Stimulated activated CD4-positive, alpha-beta T cell treated with anti-CD3 and anti-CD28 coated beads, Interleukin-2, amount 100 ng/mL, for 48 hours (primary cell): ENCODE data around the gene WAS.
"Not testable (repeated sequence)": the region's sequence is repeated elsewhere in the genome, so short reads cannot be mapped to it uniquely, and the experiment has no call there.

Experiments used
- DNase-seq, 2 donors: peaks; one replicate each; pipeline ENCODE4 v3.0.0-alpha.2; 2020

The WAS gene

DNA sequence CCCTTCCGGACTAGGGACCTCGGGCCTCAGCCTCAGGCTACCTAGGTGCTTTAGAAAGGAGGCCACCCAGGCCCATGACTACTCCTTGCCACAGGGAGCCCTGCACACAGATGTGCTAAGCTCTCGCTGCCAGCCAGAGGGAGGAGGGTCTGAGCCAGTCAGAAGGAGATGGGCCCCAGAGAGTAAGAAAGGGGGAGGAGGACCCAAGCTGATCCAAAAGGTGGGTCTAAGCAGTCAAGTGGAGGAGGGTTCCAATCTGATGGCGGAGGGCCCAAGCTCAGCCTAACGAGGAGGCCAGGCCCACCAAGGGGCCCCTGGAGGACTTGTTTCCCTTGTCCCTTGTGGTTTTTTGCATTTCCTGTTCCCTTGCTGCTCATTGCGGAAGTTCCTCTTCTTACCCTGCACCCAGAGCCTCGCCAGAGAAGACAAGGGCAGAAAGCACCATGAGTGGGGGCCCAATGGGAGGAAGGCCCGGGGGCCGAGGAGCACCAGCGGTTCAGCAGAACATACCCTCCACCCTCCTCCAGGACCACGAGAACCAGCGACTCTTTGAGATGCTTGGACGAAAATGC is at the start of gene WAS:
TSS of gene WAS (plus strand) at position 389 of the 572 bp plus-strand sequence. CDS start at position 444, 55 bp downstream.
- DNase-seq: peak; percentile 24 to 34

DNA sequence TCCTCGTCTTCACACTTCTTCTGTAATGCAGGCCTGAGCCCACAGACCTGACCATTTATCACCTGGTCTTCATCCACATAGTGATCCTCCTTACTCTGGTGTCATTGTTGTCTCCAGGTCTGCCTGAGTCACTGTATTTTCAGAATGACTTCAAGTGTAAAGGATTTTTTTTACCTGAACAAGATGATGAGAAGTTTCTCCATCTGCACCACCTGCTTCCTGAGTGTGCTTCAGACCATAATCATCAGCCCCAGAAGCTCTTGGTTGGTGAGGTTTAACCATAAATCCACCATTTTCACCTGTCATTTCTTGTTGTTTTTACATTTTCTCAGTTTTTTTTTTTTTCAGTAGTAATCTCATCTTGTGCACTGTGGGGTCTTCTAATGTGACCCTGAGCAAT is 47.3 kb upstream of the WAS start:
- DNase-seq: no peak

GRCh38 chrX:48636776-48637175 is 46.8 kb upstream of the WAS start:
- DNase-seq: no peak

DNA sequence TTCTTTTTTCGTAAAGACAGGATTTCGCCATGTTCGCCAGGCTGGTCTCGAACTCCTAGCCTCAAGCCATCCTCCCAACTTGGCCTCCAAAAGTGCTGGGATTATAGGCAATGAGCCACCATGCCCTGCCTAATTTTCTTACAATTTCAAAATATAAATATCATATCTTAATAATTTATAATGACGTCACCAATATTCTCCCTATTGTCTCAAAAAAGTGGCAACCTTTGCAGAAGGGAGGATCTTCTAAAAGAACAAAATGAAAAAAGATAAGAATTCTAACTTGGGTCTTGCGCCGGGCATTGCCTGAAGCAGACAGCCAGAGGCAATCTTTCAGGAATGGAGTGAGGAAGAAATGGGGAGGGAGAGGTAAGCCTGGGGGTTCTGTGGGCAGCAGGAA is 37.9 kb upstream of the WAS start:
- no peak for DNase-seq

DNA sequence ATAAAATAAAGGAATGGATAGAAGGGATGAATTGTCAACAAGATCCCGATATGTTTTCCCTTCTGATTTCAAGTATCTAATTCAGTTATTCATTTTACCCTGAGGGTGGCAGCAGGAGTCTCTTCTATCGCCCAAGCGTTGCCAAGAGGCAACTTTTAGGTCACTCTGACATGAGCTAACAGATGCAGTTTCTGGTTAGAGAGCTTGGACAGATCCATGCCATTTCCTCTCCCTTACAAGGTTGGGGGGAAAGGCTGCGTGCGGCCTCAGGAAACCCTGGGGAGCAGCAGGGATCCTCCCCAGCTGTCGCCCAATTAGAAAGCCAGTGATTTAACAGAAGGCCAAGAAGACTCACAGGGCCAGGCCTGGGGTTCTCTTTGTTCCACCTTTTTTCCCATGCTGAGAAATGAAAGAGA is 35.3 kb upstream of the WAS start:
- no peak for DNase-seq

- no peak for DNase-seq
Measured at GRCh38 chrX:48649102-48649501, 34.5 kb upstream of the WAS start.

DNA sequence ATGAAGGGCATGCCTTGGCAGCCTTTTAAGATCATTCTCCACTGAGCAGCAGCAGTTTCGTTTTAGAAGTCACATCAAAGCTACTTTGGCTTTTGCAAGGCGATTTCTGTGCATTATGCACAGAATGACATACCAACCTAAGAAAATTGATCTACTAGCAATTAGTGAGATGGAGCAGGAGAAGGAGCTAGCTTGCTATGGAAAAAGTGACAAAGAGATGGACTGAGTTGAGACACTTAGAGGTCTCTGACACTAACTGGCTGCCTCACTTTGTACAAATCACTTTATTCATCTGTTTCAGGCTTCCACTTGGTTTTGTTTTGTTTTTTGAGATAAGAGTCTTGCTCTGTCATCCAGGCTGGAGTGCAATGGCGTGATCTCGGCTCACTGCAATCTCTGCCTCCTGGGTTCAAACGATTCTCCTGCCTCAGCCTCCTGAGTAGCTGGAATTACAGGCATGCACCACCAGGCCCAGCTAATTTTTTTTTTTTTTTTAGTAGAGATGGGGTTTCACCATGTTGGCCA is 31.5 kb upstream of the WAS start:
- not testable (repeated sequence) for DNase-seq

DNA sequence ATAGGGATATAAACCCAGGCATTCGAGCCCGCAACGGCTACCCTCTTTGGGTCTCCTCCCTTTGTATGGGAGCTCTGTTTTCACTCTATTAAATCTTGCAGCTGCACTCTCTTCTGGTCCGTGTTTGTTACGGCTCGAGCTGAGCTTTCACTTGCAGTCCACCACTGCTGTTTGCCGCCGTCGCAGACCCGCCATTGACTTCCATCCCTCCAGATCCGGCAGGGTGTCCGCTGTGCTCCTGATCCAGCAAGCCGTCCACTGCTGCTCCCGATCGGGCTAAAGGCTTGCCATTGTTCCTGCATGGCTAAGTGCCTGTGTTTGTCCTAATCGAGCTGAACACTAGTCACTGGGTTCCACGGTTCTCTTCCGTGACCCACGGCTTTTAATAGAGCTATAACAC is 28.9 kb upstream of the WAS start:
- DNase-seq: not testable (repeated sequence)

- not testable (repeated sequence) for DNase-seq
Measured at GRCh38 chrX:48659686-48660085, 23.9 kb upstream of the WAS start.

DNA sequence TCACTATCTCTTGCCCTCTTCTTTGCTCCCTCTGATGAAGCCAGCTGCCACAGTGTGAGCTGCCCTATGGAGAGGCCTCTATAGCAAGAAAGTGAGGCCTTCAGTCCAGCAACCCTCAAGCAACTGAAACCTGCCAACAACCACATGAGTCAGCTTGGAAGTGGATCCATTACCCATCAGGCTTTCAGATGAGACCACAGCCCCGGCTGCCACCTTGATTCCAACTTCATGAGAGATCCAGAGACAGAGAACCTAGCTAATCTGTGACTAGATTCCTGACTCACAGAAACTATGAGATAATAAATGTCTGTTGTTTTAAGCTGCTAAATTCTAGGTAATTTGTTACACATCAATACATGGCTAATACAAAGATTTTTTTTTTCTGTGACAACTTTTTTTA is 20.4 kb upstream of the WAS start:
- DNase-seq: no peak

DNA sequence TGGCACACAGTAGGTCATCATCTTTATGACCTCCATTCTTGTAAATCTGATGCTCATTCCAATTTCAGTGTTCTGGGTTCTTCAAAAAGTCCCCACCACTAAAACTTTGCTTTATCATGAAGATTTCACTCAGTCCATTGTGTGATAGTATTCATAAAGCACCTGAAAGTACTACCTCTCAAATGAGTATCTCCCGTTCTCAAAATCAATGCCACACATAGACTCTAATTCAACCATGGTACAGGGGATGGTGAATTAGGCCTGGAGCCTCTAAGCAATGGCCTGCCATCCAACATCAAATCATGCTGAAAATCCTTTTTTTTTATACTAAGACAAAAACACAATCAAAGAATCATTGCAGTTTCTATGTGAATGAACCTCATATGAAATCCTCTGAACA is 19.4 kb upstream of the WAS start:
- no peak for DNase-seq

DNA sequence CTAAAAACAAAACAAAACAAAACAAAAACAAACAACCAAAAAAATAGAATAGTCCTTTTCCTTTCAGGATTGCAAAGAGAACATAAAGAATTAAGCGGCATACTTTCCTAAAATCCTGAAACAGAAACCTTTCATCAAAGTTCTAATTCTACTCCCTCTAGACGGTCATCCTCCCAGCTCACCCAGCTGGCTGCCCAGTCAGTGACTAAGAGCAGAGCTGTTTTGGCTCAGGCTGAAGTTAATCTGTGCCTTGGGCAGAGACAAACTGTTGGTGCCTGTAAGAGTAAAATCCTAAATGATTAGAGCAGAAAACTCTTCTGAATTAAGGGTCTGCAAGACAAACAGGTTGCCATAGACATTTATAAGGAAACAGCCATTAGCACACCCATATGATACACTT is 17.6 kb upstream of the WAS start:
- DNase-seq: no peak

DNA sequence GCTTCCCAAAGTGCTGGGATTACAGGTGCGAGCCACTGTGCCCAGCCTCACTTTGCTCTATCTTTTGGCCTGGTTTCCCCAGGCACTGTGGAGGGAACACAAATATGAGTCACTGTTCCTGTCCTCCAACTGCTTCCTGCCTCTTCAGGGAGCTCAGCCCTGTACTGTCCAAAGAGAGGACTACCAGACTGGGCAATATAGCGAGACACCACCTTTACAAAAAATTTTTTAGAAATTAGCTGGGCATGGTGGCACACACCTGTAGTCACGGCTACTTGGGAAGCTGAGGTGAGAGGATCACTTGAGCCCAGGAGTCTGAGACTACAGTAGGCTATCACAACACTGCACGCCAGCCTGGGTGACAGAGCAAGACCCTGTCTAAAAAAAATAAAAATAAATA is 16.9 kb upstream of the WAS start:
- DNase-seq: no peak

DNA sequence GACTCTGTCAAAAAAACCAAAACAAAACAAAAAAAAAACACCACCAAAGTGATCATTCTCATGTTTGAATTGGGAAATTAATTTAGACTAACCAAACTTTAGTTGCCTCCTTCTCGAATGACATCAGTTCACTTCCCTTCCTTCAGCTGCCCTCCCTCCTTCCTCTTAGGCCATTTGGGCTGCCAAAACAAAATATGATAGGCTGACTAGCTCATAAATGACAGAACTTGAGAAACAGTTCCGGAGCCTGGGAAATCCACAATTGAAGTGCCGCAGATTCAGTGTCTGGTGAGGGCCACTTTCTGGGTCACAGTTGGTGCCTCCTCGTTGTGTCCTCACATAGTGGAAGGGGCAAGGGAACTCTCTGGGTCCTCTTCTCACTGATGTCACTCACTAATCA is 16.1 kb upstream of the WAS start:
- DNase-seq: no peak

- DNase-seq: not testable (repeated sequence)
Measured at GRCh38 chrX:48668187-48668586, 15.4 kb upstream of the WAS start.

DNA sequence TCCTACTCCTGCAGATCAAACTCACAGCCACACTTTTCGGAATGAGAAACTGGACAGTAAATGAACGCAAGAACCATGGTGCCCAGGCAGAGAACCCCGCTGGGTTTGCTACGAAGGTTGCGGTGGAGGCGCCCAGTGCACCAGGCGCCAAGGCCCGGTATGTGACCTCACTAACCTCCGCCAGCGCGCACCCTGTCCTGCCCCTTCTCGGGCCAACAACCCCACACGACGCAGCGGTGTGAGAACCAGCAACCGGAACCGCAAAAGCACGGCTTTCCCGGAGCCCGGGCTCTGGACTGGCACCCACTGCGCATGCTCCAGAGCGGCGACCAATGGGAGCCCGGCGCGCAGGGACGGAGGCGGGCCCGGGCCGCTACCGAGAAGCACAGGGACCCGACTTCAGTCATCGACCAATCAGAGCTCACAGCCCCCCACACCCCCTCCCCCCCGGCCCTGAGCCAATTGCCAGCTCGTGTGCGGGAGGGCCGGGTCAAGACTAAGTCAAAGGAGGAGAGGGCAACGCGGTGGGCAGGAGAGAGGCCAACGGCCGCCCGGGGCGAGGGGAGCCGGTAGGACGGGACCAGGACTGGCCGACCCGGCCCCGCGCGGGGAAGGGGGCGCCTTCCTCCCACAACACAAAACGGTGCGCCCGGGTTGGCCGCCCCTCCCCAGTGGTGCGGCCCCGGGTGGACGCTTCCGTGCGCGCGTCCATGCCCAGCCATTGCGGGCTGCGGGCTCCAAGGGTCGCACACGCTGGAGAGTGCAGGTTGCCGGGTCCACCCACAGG is 7.3 kb upstream of the WAS start:
- DNase-seq: peak; percentile 74 to 79

DNA sequence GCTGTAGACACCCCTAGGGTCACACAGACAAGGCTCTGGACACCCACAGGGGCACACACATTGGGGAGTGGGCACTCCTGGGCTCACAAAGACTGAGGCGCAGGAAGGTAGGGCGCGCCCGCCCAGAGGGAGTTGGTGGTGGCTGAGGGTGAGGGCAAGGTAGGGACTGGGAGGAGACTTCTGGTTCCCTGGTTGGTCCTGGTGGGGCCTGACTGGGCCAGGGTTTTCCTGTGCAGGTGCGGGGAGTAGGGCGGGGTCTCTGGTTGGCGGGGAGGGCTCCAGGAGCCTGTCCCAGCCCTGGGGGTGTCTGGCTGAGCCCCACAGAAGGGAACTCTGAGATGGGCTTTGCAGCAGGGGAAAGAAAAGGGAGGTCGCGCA is 6.7 kb upstream of the WAS start:
- no peak for DNase-seq

DNA sequence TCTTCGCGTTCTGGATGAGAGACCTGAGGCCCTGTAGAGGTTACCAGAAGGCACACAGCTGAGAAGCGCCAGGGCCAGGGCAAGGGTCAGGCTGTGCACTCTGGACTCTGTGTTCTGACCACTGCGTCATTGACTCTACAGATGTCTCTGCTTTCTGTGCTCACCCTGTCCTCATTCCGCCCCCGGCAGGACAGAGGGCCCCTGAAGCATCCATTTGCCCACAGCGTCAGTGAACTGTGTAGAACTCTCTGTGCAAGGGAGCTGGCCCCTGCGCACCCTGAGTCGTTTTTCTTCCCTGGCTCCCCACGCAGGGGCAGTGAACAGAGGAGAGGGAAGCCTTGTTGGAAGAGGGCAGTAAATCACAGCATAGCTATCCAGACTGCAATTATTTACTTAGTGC is 6.1 kb upstream of the WAS start:
- no peak for DNase-seq

DNA sequence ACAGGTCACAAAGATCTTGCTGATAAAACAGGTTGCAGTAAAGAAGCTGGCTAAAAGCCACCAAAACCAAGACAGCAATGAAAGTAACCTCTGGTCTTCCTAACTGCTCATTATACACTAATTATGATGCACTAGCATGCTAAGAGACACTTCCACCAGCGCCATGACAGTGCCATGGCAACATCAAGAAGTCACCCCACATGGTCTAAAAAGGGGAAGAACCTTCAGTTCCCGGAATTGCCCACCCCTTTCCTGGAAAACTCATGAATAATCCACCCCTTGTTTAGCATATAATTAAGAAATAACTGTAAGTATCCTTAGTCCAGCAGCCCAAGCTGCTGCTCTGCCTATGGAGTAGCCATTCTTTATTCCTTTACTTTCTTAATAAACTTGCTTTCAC is 3.1 kb upstream of the WAS start:
- peak; percentile 25 to 37 for DNase-seq

DNA sequence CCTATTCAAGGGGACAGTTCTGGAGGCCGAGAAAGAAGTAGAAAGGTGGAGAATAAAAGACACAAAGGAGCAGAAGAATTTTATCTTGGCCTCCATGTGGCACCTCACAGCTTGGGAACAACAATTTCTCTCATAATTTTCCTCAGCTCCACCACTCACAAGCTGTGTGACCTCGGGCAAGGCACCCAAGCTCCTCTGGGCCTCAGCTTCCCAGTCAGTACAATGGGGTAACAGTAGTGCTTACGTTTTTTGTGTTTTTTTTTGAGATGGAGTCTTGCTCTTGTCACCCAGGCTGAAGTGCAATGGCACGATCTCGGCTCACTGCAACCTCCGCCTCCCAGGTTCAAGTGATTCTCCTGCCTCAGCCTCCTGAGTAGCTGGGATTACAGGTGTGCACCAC is 2.7 kb upstream of the WAS start:
- DNase-seq: not testable (repeated sequence)

DNA sequence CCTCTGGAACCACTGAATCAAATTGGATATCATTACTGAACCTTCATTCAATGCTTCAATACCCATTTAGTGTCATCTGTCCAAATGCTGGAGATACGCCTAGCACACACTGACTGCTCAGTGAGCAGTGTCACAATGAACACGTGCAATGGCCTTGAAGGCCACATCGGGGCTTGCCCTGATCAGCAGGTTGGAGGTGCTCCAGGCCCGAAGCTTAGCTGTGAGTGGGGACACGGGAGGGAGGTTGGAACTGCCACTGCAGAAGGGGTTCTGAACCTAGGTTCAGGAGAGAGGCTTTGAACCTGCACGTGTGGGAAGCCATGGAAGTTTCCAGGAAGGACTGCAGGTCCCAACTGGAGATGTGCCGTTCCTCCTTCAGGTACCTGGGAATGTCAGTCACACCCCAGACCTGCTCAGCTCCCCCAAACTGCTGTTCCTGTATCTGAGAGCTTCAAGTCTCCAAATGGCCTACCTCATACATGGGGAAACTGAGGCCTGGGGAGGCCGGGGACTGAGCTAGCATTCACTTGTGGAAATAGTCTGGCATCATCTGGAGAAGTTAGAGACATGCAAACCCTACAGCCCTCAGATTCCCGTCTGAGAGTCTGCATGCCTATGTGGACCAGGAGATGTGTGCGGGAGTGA is 1.9 kb upstream of the WAS start:
- no peak for DNase-seq

- DNase-seq: not testable (repeated sequence)
Measured at GRCh38 chrX:48682795-48683194, 804 bp upstream of the WAS start.

DNA sequence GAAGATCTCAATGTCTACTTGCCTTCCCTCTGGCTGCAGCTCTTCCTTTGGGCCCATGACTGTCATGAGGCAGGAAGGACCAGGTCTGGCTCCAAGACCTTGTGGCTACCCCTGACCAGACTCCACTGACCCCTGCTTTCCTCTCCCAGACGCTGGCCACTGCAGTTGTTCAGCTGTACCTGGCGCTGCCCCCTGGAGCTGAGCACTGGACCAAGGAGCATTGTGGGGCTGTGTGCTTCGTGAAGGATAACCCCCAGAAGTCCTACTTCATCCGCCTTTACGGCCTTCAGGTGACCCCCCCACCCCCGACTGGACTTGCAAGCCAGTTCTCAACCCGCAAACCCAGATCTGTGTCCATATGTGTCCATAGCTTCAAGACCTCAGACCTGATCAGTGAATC is 535 bp downstream of the WAS start:
- no peak for DNase-seq

DNA sequence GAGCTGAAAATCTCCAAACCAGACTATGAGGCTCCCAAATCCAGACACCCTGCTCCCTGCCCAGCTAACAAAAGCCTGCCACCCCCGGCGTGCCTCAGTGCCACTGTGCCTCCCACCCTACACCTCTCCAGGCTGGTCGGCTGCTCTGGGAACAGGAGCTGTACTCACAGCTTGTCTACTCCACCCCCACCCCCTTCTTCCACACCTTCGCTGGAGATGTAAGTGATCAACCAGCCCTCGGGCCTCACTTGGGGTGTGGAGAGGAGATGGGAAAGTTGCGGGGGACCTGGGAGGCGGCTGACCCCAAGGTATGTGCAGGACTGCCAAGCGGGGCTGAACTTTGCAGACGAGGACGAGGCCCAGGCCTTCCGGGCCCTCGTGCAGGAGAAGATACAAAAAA is 1.8 kb downstream of the WAS start:
- no peak for DNase-seq
